ENCODE measurements around the gene SFT2D1.

Gene SFT2D1

DNA sequence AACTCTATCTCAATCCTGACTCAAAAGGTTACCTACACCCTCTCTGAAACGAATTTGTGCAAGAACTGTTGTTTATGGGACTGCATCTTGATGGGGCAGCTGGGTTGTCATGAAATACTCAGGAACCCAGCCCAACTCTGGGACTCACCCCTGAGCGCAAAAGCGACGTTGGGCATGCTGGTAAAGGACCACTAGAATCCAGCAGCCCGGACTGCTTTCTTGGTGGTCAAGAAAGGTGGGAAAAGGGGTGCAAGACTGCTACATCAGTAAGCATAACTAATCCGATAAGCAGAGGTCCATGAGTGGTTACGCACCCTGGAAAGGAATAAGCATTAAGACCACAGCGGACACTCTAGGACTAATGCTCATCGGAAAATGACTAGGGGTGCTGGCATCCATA is 27.9 kb downstream of the SFT2D1 start:
- Mint-ChIP-seq H3K4me1 (ENCODE audit: low read depth) (no peaks in the 10 kb centered on the region), H3K9me3 (no peaks in the 10 kb centered on the region), H3K27me3 (ENCODE audit: low read depth) (peaks cover 15% of the 10 kb centered on the region), H3K36me3 (ENCODE audit: low read depth) (no peaks in the 10 kb centered on the region), H3K27ac (no peak overlapping the region), H3K4me3 (no peak overlapping the region)
- DNase-seq (ENCODE audit: low spot score) = no peak

DNA sequence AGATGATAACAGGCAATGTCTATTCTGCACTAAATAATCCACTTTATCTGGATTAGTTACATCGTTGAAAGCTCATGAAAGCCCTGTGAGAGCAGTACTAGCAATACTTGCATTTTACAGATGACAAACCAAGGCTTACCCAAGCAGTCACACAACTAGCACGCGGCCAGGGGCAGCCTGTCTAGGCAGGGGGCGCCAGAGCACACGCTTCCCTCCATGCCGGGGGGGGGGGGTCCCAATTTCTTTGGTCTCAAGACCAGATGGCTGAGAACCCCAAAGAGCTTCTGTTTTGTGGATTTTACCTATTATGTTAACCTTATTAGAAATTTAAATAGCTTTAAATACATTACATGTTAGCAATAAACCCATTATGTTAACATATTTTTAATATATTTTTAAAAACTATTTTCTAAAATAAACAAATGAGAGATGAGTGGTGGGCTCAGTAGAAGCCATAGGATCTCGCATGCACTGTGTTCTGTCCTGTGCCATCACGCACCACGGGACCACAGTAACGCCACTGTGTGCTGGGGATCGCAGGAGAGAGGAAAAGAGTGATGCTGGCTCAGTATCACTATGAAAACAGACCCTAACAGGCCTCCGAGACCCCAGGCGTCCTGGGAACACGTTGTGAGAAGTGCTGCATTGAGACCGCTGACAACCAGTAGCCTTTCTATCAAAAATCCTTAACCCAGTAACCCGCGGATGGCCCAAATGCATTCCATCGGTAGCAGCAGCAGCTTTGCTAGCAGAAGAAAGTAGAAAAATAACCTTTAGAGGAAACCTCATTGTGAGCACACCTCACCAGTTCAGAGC is 28.9 kb downstream of the SFT2D1 start:
- peak; percentile 3 for DNase-seq (ENCODE audit: low spot score)
- Mint-ChIP-seq H3K9me3 (no peaks in the 10 kb centered on the region), H3K4me1 (ENCODE audit: low read depth) (no peaks in the 10 kb centered on the region), H3K4me3 (no peak overlapping the region), H3K27me3 (ENCODE audit: low read depth) (peaks cover 25% of the 10 kb centered on the region), H3K27ac (no peak overlapping the region), H3K36me3 (ENCODE audit: low read depth) (no peaks in the 10 kb centered on the region)

DNA sequence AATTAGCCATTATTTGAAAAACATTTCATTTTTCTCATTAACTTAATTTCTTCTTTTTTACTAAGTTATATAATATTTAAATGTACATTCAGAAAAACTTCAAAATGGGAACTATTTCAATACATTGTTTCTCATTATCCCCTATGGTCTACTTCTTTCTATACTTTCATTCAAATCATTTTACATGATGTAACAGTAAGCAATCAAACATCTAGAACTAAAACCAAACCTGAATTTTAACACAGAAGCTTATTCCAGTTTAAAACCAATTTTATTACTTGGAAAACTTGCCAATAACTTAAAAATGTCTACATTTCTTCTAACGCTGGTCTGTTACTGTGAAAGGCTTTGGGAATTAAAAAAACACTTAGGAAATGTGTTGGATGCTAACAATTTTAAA is 29.5 kb downstream of the SFT2D1 start:
- H3K27ac Mint-ChIP-seq = no peak overlapping the region
- H3K4me3 Mint-ChIP-seq = no peak overlapping the region
- H3K9me3 Mint-ChIP-seq = no peaks in the 10 kb centered on the region
- H3K4me1 Mint-ChIP-seq (ENCODE audit: low read depth) = no peaks in the 10 kb centered on the region
- peaks cover 25% of the 10 kb centered on the region for H3K27me3 Mint-ChIP-seq (ENCODE audit: low read depth)
- no peak for DNase-seq (ENCODE audit: low spot score)
- H3K36me3 Mint-ChIP-seq (ENCODE audit: low read depth) = no peaks in the 10 kb centered on the region

DNA sequence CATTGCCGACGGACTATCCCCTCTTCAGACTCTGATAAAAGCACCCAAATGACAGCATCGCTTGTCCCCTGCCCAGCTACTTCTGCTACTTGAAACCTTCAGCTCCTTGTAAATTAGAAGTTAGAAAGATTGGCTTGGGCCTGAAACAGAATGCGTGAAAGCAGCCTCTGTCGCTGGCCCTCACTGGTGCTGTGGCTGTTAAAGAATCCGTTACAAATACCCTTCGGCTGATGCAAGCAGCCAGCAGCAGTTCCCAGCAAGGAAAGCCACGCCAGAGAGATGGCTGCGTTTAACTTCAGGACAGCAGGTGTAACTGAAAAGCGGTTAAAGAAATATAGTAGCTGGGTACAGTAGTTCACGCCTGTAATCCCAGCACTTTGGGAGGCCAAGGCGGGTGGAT is 31.7 kb downstream of the SFT2D1 start:
- no peak overlapping the region for H3K4me3 Mint-ChIP-seq
- H3K36me3 Mint-ChIP-seq (ENCODE audit: low read depth) = no peaks in the 10 kb centered on the region
- H3K27ac Mint-ChIP-seq = no peak overlapping the region
- peaks cover 36% of the 10 kb centered on the region for H3K27me3 Mint-ChIP-seq (ENCODE audit: low read depth)
- H3K9me3 Mint-ChIP-seq = no peaks in the 10 kb centered on the region
- DNase-seq (ENCODE audit: low spot score) = no peak
- no peaks in the 10 kb centered on the region for H3K4me1 Mint-ChIP-seq (ENCODE audit: low read depth)

DNA sequence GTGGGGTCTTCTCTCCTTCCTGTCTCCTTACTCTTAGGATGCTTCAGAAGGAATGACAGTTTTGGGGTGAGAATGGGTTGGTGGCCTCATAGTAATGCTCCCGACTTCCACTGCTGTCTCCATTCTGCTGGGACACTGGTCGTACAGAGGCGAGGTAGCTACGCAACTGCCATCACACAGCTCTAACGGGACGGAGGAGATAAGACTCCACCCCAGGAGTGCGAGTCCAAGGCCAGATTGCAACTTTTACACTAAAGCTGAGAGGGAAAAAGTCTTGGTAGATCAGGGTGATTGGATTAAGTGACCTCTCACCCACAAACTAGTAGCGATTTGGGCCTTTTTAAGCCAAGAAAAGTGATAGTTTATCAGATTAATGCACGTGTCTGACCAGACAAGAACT is 32.4 kb downstream of the SFT2D1 start:
- no peaks in the 10 kb centered on the region for H3K9me3 Mint-ChIP-seq
- H3K4me3 Mint-ChIP-seq = no peak overlapping the region
- peaks cover 42% of the 10 kb centered on the region for H3K27me3 Mint-ChIP-seq (ENCODE audit: low read depth)

DNA sequence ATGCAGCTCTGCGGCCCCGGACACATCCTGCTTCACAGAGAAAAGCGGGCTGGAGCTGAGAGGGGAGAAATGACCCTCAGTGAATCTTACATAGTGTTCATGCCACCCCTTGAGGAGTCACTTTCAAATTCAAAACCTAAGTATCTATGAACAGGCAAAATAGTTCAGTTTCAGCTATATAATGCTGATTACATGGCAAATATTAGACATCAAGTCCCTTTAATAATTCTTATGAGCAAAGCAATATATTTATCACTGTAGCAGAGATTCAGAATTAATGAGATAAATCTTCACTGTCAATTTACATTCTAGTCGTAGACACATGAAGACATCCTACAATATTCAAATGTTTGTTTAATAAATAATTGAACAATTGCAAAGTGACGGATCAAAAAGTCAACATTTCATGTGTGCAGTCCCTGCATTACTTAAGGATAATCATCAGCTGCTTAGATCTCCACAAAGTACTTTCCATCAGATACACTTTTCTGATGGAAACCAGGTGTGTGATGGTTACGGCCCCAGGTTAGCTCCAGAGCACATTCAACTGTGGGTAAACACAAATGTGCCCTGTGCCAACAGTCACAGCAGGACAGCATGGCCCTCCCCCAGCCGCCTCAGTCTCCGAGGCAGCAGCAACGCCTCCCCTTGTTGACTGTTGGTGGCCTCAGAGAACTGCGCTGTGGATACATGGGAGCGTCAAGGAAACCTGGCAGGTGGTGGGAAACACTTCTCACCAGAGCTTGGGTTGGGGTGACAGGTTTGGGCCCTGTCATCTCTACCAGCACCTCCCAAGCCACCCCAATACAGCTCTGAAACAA is 33.4 kb downstream of the SFT2D1 start:
- peaks cover 48% of the 10 kb centered on the region for H3K27me3 Mint-ChIP-seq (ENCODE audit: low read depth)
- no peak overlapping the region for H3K4me3 Mint-ChIP-seq
- H3K27ac Mint-ChIP-seq = no peak overlapping the region
- no peak for DNase-seq (ENCODE audit: low spot score)
- no peaks in the 10 kb centered on the region for H3K9me3 Mint-ChIP-seq
- no peaks in the 10 kb centered on the region for H3K36me3 Mint-ChIP-seq (ENCODE audit: low read depth)
- H3K4me1 Mint-ChIP-seq (ENCODE audit: low read depth) = no peaks in the 10 kb centered on the region

More for the DNA sequence above, 32.4 kb downstream of the SFT2D1 start:
- Mint-ChIP-seq H3K27ac (no peak overlapping the region), H3K36me3 (ENCODE audit: low read depth) (no peaks in the 10 kb centered on the region), H3K4me1 (ENCODE audit: low read depth) (no peaks in the 10 kb centered on the region)
- DNase-seq (ENCODE audit: low spot score) = no peak

DNA sequence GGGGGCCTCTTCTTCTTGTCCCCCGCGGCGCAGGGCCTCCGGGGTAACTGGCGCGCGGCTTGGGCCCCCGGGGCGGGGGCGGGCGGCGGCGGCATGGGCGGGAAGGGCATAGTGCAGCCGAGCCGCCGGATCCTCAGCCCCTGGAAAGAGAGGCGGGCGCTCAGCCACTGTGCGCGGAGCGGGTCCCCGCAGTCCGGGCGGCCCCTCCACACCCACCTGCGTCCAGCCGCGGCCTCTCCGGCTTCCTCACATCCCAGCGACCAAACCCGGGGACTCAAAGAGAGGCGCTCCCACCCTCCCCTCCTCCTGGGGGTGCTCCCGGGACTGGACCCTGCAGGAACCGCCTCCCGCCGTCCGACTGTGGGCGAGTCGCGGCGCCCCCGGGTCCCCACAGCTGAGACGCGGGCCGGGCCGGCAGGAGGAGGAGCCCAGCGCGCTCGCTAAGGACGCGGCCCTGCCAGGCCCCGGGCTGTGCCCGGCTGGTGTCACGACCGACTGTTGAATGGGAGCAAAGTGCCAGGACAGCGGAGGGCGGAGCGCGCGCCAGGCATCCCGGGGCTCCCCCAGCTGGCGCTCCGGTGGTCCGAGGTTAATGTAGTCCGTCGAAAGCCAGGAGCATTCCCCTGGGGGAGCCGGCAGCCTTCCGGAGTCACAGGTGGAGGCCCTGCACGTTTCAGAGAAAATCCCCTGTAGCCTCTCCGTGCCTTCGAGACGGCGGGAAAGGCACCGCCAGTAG is 34.1 kb downstream of the SFT2D1 start, which contains the start of gene PRR18:
Gene PRR18, minus strand, starts transcription at position 360 of the 736 bp plus-strand sequence. Its CDS starts 250 bp downstream, at position 110.
- H3K9me3 Mint-ChIP-seq = no peaks in the 10 kb centered on the region
- no peak for DNase-seq (ENCODE audit: low spot score)
- peaks cover 54% of the 10 kb centered on the region for H3K27me3 Mint-ChIP-seq (ENCODE audit: low read depth)
- no peak within 1 kb of the TSS for H3K4me3 Mint-ChIP-seq
- H3K4me1 Mint-ChIP-seq (ENCODE audit: low read depth) = no peaks in the 10 kb centered on the region
- no peak within 1 kb of the TSS for H3K27ac Mint-ChIP-seq
- H3K36me3 Mint-ChIP-seq (ENCODE audit: low read depth) = no peaks in the 10 kb centered on the region

DNA sequence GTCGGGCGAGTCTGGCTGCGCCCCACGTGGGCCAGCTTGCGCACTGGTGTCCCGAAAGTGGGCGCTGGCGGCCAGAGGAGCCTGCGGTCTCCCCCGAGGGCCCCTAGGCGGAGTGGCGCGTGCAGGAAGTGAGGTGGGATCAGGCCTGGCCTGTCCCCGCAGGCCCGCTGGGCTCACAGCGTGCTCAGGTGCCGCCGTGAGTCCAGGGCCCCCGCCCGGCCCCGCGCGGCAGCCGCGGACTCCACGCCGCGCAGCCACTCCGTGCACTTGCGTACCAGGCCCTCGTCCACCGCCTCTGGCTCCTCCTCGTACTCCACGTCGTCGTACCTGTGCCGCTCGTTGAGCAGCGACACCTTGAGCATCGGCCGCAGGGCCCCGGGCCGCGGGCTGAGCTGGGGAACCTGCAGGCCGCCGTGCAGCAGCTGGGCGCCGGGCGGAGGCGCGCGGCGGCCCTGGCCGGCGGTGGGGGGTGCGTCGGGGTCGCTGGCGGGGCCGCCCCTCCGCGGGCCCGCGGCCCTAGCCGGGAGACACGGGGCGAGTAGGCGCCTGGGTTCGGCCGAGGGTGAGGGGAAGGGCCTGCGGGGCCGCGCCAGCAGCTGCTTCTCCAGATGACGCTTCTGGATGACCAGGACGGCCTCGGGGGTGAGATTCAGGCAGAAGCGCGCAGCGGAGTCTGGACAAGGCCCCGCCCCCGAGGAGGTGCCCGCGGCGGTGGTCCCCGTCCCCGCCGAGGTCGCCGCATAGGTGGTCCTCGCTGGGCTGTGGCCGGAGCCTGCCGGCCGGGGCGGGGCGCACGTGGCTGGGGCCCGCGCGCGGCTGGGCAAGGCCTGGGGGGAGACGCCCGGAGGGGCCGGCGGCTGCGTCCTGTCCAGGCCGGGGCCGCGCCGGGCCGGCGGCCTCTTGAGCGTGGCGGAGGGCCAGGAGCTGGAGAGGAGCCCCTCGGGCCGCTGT is 35.0 kb downstream of the SFT2D1 start:
- peaks cover 61% of the 10 kb centered on the region for H3K27me3 Mint-ChIP-seq (ENCODE audit: low read depth)
- no peak for DNase-seq (ENCODE audit: low spot score)
- no peak overlapping the region for H3K4me3 Mint-ChIP-seq
- H3K9me3 Mint-ChIP-seq = no peaks in the 10 kb centered on the region
- no peaks in the 10 kb centered on the region for H3K36me3 Mint-ChIP-seq (ENCODE audit: low read depth)
- H3K4me1 Mint-ChIP-seq (ENCODE audit: low read depth) = no peaks in the 10 kb centered on the region
- H3K27ac Mint-ChIP-seq = no peak overlapping the region

DNA sequence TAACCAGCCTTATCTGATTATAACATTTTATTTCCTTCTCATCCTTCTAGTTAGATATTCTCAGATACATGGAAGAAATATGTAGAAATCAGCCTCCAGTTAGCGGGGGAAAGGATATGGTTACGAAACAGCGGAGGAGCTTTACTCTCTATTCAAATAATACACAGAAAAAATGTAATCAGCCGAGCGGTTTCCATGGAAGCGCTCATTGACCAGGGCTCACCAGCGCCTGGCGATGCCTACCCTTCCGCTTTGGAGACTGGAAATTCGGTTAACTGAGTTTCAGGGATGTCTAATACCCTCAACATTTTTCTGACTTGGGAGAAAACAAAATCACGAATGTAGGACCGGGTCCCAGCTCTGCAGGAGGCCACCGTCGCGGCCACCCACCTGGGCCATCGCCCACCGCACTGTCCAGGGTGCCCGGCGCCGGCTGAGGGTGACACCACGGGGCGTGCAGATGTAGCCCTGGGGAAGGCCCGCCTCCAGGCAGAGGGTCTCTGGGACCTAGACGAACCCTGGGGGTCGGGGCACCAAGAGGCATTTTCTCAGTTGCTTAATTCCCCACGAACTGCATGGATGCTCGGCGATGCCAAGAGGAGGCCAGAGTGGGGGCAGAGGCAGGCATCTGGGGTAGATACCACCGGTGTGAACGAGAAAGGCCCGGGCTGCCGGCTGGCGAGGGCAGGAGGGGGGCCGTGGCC is 35.8 kb downstream of the SFT2D1 start:
- DNase-seq (ENCODE audit: low spot score) = no peak
- no peaks in the 10 kb centered on the region for H3K4me1 Mint-ChIP-seq (ENCODE audit: low read depth)
- no peaks in the 10 kb centered on the region for H3K9me3 Mint-ChIP-seq
- peaks cover 64% of the 10 kb centered on the region for H3K27me3 Mint-ChIP-seq (ENCODE audit: low read depth)
- no peak overlapping the region for H3K27ac Mint-ChIP-seq
- H3K36me3 Mint-ChIP-seq (ENCODE audit: low read depth) = no peaks in the 10 kb centered on the region
- peak overlapping the region; percentile 45 for H3K4me3 Mint-ChIP-seq

DNA sequence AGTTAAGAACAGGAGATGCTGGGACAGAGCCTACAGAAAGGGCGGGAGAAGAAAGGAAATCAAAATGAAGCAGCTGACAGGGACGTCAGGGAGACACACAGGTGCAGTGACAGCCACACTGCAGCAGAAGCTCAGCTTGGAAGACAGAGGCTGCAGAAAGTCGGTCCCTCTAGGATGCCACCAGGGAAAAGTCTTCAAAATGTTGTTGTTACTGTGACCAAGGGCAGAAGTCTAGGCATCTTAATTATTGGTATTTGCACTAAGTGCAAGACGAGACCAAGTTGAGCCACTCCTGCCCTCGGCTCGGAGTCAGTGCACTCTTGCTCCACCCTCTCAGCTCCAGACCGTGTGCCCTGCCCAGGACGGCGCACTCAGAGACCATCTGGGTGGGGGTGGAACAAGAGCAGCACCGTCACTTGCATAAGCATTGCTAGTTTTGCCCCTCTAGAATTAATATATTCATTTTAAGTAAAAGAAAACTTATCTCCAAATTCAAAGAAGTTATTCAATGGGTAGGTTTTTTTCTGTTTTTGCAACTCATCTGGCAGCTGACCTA is 36.7 kb downstream of the SFT2D1 start:
- H3K4me3 Mint-ChIP-seq = no peak overlapping the region
- no peak overlapping the region for H3K27ac Mint-ChIP-seq
- no peaks in the 10 kb centered on the region for H3K9me3 Mint-ChIP-seq
- H3K36me3 Mint-ChIP-seq (ENCODE audit: low read depth) = no peaks in the 10 kb centered on the region
- no peak for DNase-seq (ENCODE audit: low spot score)
- H3K4me1 Mint-ChIP-seq (ENCODE audit: low read depth) = no peaks in the 10 kb centered on the region
- peaks cover 61% of the 10 kb centered on the region for H3K27me3 Mint-ChIP-seq (ENCODE audit: low read depth)

DNA sequence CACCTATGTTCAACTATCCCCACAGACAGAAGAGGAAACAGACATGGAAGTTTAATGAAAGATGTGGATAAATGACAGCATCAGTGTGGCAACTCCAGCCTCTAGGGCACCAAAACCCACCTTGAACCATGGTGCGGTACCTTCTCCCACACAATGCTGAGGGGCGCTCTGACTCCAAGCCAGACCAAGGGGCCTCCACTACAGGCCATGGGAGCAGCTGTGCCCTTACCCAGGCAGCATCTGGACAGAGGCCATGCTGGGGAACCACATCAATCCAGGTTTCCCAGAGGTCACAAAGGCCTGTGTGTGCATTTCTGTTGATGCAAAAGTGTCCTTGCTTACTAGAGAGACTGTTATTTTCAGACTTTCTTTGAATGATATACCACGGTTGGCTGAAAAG is 38.2 kb downstream of the SFT2D1 start:
- Mint-ChIP-seq H3K4me1 (ENCODE audit: low read depth) (no peaks in the 10 kb centered on the region), H3K4me3 (no peak overlapping the region), H3K27me3 (ENCODE audit: low read depth) (peaks cover 47% of the 10 kb centered on the region), H3K27ac (no peak overlapping the region), H3K9me3 (no peaks in the 10 kb centered on the region), H3K36me3 (ENCODE audit: low read depth) (no peaks in the 10 kb centered on the region)
- DNase-seq (ENCODE audit: low spot score) = no peak

DNA sequence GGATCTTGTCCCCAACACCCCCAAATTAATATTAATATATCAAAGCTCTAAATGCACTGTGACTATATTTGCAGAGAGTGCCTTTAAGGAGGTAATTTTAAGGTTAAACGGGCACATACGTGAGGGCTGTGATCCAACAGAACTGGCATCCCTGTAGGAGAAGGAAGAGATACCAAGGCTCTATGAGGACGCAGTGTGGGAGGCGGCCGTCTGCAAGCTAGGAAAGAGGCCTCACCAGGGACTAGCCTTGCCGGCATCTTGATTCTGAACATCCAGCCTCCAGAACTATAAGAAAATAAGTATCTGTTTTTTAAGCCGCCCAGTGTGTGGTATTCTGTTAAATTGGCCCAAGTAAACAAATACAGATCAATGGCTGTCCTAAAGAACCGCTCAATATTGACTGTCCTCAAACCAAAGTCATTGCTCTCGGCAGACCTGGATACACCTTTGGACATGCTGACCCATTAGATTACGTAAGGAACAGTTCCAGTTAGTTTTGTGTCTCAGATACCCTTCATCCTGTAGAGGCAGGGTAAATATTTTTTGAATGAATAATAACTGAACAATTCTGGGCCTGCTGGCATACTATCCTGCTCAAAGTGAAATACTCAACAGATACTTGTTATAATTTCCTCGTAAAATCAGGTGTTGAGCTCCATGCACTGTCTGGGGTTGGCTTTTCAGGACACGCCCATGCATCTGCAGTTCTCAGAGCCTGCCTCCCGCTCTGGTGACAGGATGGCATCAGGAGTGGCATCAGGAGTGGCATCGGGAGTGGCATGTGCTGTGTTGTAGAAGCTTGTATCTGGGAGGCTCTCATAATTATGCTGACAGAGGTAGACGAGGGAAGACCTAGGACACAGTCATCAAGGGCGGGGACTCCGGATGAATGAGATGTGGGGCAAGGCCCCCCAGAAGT is 40.5 kb downstream of the SFT2D1 start:
- peaks cover 48% of the 10 kb centered on the region for H3K27me3 Mint-ChIP-seq (ENCODE audit: low read depth)
- no peaks in the 10 kb centered on the region for H3K4me1 Mint-ChIP-seq (ENCODE audit: low read depth)
- no peak overlapping the region for H3K4me3 Mint-ChIP-seq
- H3K36me3 Mint-ChIP-seq (ENCODE audit: low read depth) = no peaks in the 10 kb centered on the region
- no peak overlapping the region for H3K27ac Mint-ChIP-seq
- H3K9me3 Mint-ChIP-seq = no peaks in the 10 kb centered on the region
- DNase-seq (ENCODE audit: low spot score) = no peak
